Measurements from ENCODE around the gene FBXO28.

DNA sequence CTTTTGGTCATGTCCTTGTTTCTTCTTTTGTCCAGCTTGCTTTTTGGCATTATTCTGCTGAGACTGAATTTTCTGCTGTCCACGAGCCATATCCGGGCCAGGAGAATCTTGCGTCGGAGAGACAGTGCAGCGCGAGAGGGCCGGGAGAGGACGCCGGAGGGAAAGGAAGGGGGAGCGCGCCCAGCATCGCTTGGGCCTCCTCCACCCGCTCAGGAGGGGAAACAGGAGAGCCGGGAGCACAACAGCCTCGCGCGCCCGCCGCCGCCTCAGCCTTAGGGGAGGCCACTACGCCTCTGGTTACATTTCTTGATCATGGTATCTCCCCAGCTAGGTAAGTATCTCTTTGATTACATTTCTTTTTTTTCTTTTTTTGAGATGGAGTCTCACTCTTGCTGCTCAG lies 61.7 kb downstream of the FBXO28 start:
- TF ChIP-seq, protein P1, sequence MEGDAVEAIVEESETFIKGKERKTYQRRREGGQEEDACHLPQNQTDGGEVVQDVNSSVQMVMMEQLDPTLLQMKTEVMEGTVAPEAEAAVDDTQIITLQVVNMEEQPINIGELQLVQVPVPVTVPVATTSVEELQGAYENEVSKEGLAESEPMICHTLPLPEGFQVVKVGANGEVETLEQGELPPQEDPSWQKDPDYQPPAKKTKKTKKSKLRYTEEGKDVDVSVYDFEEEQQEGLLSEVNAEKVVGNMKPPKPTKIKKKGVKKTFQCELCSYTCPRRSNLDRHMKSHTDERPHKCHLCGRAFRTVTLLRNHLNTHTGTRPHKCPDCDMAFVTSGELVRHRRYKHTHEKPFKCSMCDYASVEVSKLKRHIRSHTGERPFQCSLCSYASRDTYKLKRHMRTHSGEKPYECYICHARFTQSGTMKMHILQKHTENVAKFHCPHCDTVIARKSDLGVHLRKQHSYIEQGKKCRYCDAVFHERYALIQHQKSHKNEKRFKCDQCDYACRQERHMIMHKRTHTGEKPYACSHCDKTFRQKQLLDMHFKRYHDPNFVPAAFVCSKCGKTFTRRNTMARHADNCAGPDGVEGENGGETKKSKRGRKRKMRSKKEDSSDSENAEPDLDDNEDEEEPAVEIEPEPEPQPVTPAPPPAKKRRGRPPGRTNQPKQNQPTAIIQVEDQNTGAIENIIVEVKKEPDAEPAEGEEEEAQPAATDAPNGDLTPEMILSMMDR (IDR thresholded peaks at IDR 0.05), result no peak
- no peak for TF ChIP-seq EZH2 (IDR thresholded peaks at IDR 0.05)
- no peak for TF ChIP-seq EZH2phosphoT487 (IDR thresholded peaks at IDR 0.05)
